Mesodermal cell (in vitro differentiated cells): Measurements from ENCODE around the gene CCNJL.

Experiments
- H3K27ac ChIP-seq: 2 replicates; pipeline ENCODE4 v1.7.0; 2013; ENCODE audit warnings: mild to moderate bottlenecking, low read depth, low read length, moderate library complexity; ENCODE audit not compliant: severe bottlenecking
- H3K36me3 ChIP-seq: 2 replicates; pipeline ENCODE4 v1.7.1; 2013; ENCODE audit warnings: mild to moderate bottlenecking, low read length, moderate library complexity; ENCODE audit not compliant: control insufficient read depth, insufficient read depth
- H3K4me1 ChIP-seq: one replicate; pipeline ENCODE4 v1.7.1; 2013; ENCODE audit warnings: mild to moderate bottlenecking, low read length; ENCODE audit not compliant: insufficient read depth, control insufficient read depth, poor library complexity, severe bottlenecking
- H3K4me3 ChIP-seq: 2 replicates; pipeline ENCODE4 v1.7.0; 2013; ENCODE audit warnings: low read length, control low read depth, mild to moderate bottlenecking; ENCODE audit not compliant: insufficient read depth, poor library complexity, severe bottlenecking; ENCODE audit errors: extremely low read depth
- H3K9me3 ChIP-seq: 2 replicates; pipeline ENCODE4 v1.7.1; 2013; ENCODE audit warnings: mild to moderate bottlenecking, low read length, moderate library complexity; ENCODE audit not compliant: control insufficient read depth
- WGBS, 2 experiments: methylation state at CpG; one replicate each; pipeline ENCODE4 v1.1.5; 2013; ENCODE audit warnings: missing lambda C conversion rate in 2 of 2; ENCODE audit not compliant: insufficient coverage in 2 of 2; 5-methylcytosine and 5-hydroxymethylcytosine counted together

CCNJL gene

DNA sequence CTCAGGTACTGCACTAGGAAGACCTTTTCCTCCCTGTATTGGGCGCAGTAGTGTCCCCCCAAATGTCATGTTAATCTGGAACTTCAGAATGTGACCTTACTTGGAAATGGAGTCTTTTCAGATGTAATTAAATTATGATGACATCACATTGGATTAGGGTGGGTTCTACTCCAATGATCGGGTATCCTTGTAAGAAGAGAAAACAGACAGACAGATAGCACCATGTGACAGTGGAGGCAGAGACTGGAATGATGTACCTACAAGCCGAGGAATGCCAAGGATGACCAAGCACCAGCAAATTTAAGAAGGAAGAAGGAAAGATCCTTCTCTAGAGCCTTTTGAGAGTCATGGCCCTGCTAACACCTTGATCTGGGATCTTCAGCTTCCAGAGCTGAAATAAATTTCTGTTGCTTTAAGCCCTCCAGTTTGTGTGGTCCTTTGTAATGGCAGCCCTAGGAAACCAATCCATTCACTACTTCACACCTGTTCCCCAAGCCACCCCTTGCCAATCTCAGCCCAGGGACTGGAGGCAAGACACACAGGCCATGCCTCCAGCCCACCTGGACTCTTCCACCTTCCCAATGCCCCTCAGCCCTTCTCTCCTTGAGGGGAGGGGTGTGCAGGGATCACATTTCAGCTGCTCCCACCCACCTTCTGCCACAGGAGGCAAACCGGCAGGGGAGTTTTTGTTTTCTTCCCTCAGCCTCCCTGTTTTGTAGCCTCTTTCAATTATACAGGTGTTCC, 1.6 kb downstream of the CCNJL start:
- Histone ChIP-seq H3K4me1 (peaks cover 6% of the 10 kb centered on the region), H3K9me3 (no peaks in the 10 kb centered on the region), H3K4me3 (peak overlapping the region; percentile 82), H3K27ac (no peak overlapping the region), H3K36me3 (peaks cover 40% of the 10 kb centered on the region)
- 80 to 81% methylated on average over 4 of the region's 4 CpGs for WGBS, 2 experiments

DNA sequence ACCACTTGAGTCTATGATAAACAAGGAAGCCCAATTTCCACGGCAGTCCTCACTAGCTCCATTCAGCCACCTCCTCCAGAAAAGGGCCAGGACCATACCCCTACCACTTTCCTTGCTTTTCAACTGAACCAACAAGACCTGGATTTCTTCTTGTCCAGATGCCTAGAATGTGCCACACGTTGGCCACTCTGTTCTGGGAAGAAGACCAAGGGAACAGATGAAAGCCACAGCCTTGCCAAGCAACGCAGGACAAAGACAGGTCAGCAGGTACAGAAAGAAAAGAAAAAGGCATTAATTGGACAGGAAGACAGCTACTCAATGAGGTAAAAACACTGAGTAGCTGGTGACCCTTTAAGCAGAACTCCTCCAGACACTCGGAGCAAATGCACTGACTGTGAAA, 2.2 kb downstream of the CCNJL start:
- Histone ChIP-seq H3K9me3 (no peaks in the 10 kb centered on the region), H3K27ac (no peak overlapping the region), H3K4me3 (no peak overlapping the region), H3K36me3 (peaks cover 42% of the 10 kb centered on the region), H3K4me1 (peaks cover 6% of the 10 kb centered on the region)
- 97 to 100% methylated on average over 2 to 3 of the region's 4 CpGs for WGBS, 2 experiments

DNA sequence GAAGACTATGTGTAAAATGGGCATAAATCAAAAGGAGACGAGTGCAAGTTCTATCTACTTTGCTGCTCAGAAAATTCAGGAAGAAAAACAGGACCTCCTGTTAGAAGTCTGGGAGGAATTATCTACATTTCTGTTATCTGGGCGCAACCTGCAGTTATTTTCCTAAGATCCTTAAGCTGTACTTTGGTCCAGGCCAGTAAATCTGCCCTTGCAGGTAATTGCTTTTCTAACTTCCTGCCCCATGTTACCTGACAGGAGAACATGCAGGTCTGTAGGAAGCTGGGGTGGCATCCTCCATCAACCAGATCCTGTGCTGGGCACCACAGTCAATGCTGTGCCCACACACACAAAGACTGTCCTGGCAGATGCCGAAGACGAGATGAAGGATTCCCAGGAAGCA, 5.7 kb downstream of the CCNJL start:
- Histone ChIP-seq H3K4me3 (no peak overlapping the region), H3K36me3 (peaks cover 60% of the 10 kb centered on the region), H3K9me3 (no peaks in the 10 kb centered on the region), H3K27ac (no peak overlapping the region), H3K4me1 (peaks cover 14% of the 10 kb centered on the region)
- WGBS, 2 experiments = 79 to 88% methylated on average over 4 of the region's 4 CpGs

DNA sequence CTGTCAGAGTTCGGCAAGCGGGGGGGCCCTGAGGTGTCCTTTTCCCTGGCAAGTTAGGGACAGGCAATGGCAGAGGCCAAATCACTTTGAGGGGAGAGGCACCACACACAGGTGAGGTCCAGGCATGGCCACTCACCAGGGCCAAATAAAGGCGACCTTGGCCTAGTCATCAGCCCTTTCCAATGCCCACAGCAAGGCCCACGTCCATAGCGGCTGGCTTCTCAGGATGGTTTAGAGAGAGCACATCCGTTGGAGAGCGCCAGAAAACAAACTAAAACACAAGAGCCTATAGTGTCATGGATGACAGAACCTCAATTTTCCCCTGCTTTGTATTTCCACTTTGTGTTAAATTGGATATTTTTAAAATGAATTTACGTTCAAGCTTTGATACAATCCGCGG, 7.0 kb downstream of the CCNJL start:
- Histone ChIP-seq H3K9me3 (no peaks in the 10 kb centered on the region), H3K27ac (no peak overlapping the region), H3K4me3 (no peak overlapping the region), H3K4me1 (peaks cover 14% of the 10 kb centered on the region), H3K36me3 (peaks cover 65% of the 10 kb centered on the region)
- WGBS, 2 experiments = 97% methylated on average over 5 to 9 of the region's 10 CpGs

DNA sequence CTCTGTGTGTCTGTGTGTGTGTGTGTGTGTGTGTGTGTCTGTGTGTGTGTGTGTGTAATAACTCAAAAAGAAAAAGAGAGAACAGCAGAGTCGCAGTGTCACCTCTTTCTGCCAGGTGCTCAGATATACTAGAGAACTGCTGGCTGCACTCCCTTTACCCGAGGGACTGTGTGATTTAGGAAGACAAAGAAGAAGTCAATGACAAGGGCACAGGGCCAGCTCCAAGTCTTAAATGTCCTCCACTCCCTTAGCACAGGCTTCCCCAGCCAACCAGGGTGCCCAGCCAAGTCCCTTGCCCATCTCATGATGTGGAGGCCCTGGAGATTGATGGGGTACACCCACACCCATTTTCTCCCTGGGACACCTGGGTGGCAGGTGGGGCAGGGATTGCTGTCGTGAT, 8.7 kb downstream of the CCNJL start:
- Histone ChIP-seq H3K36me3 (peaks cover 59% of the 10 kb centered on the region), H3K27ac (no peak overlapping the region), H3K4me3 (no peak overlapping the region), H3K9me3 (no peaks in the 10 kb centered on the region), H3K4me1 (peaks cover 14% of the 10 kb centered on the region)
- WGBS, 2 experiments = 94% methylated on average over 3 of the region's 3 CpGs; no CpG with 5 or more reads in 1 of the 2 experiments

DNA sequence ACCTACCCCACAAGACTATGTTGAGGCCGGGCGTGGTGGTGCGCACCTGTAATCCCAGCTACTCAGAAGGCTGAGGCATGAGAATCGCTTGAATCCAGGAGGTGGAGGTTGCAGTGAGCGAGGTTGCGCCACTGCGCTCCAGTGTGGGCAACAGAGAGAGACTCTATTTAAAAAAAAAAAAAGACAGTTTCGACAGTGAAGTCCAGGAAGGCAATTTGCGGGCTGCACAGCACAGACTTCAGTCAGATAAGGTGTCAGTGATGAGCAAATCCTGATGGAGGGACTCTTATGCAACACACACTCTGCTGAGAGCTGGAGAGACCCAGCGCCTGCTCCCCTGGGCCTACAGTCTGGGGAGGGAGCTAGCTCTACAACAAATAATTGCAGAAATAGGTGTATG, 14.2 kb downstream of the CCNJL start:
- peaks cover 27% of the 10 kb centered on the region for H3K36me3 ChIP-seq
- no peak overlapping the region for H3K4me3 ChIP-seq
- H3K4me1 ChIP-seq = peaks cover 10% of the 10 kb centered on the region
- H3K27ac ChIP-seq = no peak overlapping the region
- 96 to 97% methylated on average over 7 to 9 of the region's 10 CpGs for WGBS, 2 experiments
- H3K9me3 ChIP-seq = no peaks in the 10 kb centered on the region

DNA sequence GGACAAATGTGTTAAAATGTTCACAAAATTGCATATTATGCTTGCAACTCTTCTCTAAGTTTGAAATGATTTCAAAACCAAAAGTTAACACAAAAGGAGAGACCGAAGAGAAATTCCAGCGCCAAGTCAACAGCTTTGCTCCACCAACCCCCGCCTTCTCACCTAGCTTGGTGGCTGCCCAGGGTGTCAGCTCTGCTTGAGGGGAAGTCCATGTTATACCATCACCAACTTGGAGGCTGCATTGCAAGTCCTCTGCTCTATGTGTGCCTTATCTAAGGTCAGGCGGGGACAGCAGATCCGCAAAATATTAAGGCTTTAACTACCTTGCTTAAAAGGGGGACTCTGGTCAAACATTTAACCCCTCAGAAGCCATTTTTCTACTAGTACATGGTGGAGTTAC, 14.6 kb downstream of the CCNJL start:
- H3K9me3 ChIP-seq = no peaks in the 10 kb centered on the region
- WGBS, 2 experiments = 77 to 92% methylated on average over 4 to 5 of the region's 5 CpGs
- H3K27ac ChIP-seq = no peak overlapping the region

DNA sequence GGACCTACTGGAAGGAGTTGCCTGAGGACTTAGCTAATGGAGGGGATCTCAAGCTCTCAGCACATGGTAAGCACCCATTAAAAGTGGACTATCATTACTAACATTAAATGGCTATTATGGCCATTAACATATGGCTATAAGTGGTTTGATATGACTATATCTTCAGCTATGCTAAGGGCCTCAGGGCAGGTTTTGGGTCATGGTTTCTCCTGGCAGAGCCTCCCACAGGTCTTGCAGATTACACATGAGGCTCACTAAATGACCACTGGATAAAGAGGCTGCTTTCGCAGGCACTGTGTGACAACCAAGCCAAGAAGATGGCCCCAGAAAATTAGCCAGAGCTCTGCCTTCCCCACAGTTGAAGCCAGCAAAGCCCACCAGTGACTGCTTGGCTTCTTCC, 15.4 kb downstream of the CCNJL start:
- H3K4me3 ChIP-seq = no peak overlapping the region
- no peak overlapping the region for H3K27ac ChIP-seq
- peaks cover 27% of the 10 kb centered on the region for H3K36me3 ChIP-seq
- H3K9me3 ChIP-seq = no peaks in the 10 kb centered on the region
- peaks cover 10% of the 10 kb centered on the region for H3K4me1 ChIP-seq
- 92 to 100% methylated on average over 1 of the region's 1 CpG for WGBS, 2 experiments

More for the DNA sequence above, 14.6 kb downstream of the CCNJL start:
- Histone ChIP-seq H3K4me3 (no peak overlapping the region), H3K4me1 (peaks cover 10% of the 10 kb centered on the region), H3K36me3 (peaks cover 27% of the 10 kb centered on the region)

DNA sequence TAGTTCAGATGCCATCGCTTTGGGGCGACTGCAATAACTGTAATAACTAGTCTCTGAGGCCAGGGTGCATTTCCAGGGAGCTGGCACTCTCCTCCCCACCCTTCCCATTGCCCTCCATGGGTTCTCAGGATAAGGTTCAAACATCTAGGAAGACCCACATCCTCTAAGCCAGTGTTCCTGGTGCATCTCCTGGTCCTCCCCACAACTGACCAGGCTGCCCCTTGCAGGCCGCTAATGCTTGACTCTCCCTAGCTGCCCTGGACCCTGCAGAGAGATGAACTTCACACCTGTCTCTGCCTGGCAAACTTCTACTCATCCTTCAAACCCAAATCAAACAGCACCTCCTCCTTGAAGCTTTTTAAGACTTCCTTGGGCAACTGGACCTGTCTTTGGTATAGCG, 15.9 kb downstream of the CCNJL start:
- Histone ChIP-seq H3K9me3 (no peaks in the 10 kb centered on the region), H3K36me3 (peaks cover 27% of the 10 kb centered on the region), H3K27ac (no peak overlapping the region), H3K4me3 (no peak overlapping the region), H3K4me1 (peaks cover 10% of the 10 kb centered on the region)
- WGBS, 2 experiments = 100% methylated on average over 2 to 3 of the region's 4 CpGs

DNA sequence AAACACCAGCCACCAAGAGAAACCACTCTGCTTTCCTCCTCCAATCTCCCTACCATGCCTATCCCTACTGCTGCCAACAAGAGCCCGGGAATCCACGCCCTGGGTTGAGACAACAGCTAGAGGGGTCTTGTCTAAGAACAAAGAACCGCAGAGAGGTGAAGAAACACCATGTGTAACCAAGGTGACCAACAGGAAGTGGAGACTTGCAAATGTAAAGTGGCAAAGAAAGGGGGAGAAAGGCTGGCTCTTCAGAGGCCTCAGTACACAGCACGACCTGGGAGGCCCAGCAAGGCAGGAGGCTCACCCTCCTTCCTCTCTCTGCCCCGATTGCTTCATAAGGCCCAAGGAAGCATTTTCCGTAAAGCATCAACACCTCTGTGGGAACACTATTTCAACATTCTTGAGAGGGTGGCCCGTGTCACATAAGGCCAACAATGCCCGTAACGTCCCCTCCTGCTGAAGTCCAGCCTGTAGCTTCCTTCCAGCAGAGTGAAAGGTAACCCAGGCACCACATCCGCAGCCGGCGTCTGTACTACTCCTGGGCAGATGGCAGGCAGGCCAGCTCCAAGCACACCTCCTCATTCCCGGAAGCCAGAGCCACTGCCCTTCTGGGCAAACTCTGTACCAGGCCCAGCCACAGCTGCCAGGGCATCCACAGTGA, 18.3 kb downstream of the CCNJL start:
- Histone ChIP-seq H3K9me3 (no peaks in the 10 kb centered on the region), H3K36me3 (peaks cover 16% of the 10 kb centered on the region), H3K27ac (peak overlapping the region; percentile 23), H3K4me1 (peaks cover 16% of the 10 kb centered on the region), H3K4me3 (no peak overlapping the region)
- 62 to 69% methylated on average over 11 to 13 of the region's 13 CpGs for WGBS, 2 experiments

DNA sequence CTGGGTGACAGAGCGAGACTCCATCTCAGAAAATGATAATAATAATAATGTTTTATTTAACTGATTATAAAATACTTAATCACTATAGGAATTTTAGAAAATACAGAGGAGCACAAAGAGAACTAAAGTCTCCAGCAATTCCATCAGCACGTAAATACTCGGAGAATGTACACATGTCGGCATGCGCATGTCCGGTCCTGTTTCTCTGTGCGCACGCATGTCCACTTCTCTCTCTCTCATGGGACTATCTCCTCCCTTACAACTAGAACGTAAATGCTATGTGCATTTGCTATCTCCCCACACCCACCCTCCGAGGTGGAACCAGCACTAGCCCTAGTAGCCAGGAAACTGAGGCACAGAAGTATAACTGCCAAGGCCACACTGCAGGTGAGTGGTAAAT, 19.0 kb downstream of the CCNJL start:
- Histone ChIP-seq H3K27ac (peak overlapping the region; percentile 23), H3K9me3 (no peaks in the 10 kb centered on the region), H3K4me1 (peaks cover 19% of the 10 kb centered on the region), H3K36me3 (peaks cover 13% of the 10 kb centered on the region), H3K4me3 (no peak overlapping the region)
- WGBS, 2 experiments = 99 to 100% methylated on average over 8 to 9 of the region's 10 CpGs
